ENCODE results near the gene EME1.
"Not testable (repeated sequence)": the region's sequence is repeated elsewhere in the genome, so short reads cannot be mapped to it uniquely, and the experiment has no call there.

EME1 gene

GRCh38 chr17:50372758-50373556 lies at the start of gene EME1, which contains the start of gene MRPL27:
EME1 (plus strand) TSS chr17:50373229; CDS start chr17:50375209, 1,980 bp downstream.
MRPL27 (minus strand) TSS chr17:50373184; CDS start chr17:50373170, 14 bp downstream.
- peak; percentile 94 for DNase-seq (ENCODE audit: low spot score)

GRCh38 chr17:50325906-50326305 lies 47.1 kb upstream of the EME1 start:
- DNase-seq (ENCODE audit: low spot score), result no peak

GRCh38 chr17:50326831-50327364 lies 46.1 kb upstream of the EME1 start:
- DNase-seq (ENCODE audit: low spot score), result no peak

- no peak for DNase-seq (ENCODE audit: low spot score)
Observed at GRCh38 chr17:50328363-50329325, 44.4 kb upstream of the EME1 start.

GRCh38 chr17:50329716-50330115 lies 43.3 kb upstream of the EME1 start:
- no peak for DNase-seq (ENCODE audit: low spot score)

- no peak for DNase-seq (ENCODE audit: low spot score)
Observed at GRCh38 chr17:50330151-50330775, 42.8 kb upstream of the EME1 start.

GRCh38 chr17:50331085-50331791 lies 41.8 kb upstream of the EME1 start:
- DNase-seq (ENCODE audit: low spot score), result no peak

- no peak for DNase-seq (ENCODE audit: low spot score)
Observed at GRCh38 chr17:50332196-50332595, 40.8 kb upstream of the EME1 start.

- not testable (repeated sequence) for DNase-seq (ENCODE audit: low spot score)
Observed at GRCh38 chr17:50333291-50334057, 39.6 kb upstream of the EME1 start.

- no peak for DNase-seq (ENCODE audit: low spot score)
Observed at GRCh38 chr17:50337956-50338355, 35.1 kb upstream of the EME1 start.

GRCh38 chr17:50338645-50339044 lies 34.4 kb upstream of the EME1 start:
- DNase-seq (ENCODE audit: low spot score), result no peak

GRCh38 chr17:50339381-50339780 lies 33.6 kb upstream of the EME1 start:
- no peak for DNase-seq (ENCODE audit: low spot score)

- DNase-seq (ENCODE audit: low spot score), result peak; percentile 61
Observed at GRCh38 chr17:50344731-50345365, 28.2 kb upstream of the EME1 start.

GRCh38 chr17:50345432-50346312 lies 27.4 kb upstream of the EME1 start, which contains the start of gene XYLT2:
XYLT2 (plus strand) TSS chr17:50346126; CDS start chr17:50346141, 15 bp downstream.
- DNase-seq (ENCODE audit: low spot score), result peak; percentile 96

GRCh38 chr17:50346313-50347116 lies 26.5 kb upstream of the EME1 start:
- DNase-seq (ENCODE audit: low spot score), result peak; percentile 60

GRCh38 chr17:50347117-50347893 lies 25.7 kb upstream of the EME1 start:
- DNase-seq (ENCODE audit: low spot score), result no peak

GRCh38 chr17:50347894-50348291 lies 25.1 kb upstream of the EME1 start:
- DNase-seq (ENCODE audit: low spot score), result no peak
